Suprapubic skin (tissue), 4 donors: Measurements from ENCODE around the gene SHROOM2. TPM values are rescaled to one million over a fixed set of nuclear protein-coding genes. Genes with fewer than 3 reads are reported as not detected.

Experiments used
- DNase-seq, 2 donors: peaks; one replicate each; pipeline ENCODE4 v3.0.0-alpha.2; 2019; ENCODE audit warnings: low spot score in 2 of 2
- H3K27ac ChIP-seq: fragments of 200-600 bp; sonication (generic); one replicate; pipeline ENCODE4 v1.5.1; 2019
- H3K27me3 ChIP-seq: fragments of 200-600 bp; sonication (generic); one replicate; pipeline ENCODE4 v1.5.1; 2019
- H3K36me3 ChIP-seq: fragments of 200-600 bp; sonication (generic); one replicate; pipeline ENCODE4 v1.5.1; 2019
- H3K4me1 ChIP-seq: fragments of 200-600 bp; sonication (generic); one replicate; pipeline ENCODE4 v1.5.1; 2019
- H3K4me3 ChIP-seq: fragments of 200-600 bp; sonication (generic); one replicate; pipeline ENCODE4 v1.5.1; 2019; ENCODE audit warnings: mild to moderate bottlenecking
- H3K9me3 ChIP-seq: fragments of 200-600 bp; sonication (generic); one replicate; pipeline ENCODE4 v1.5.1; 2019
- CTCF ChIP-seq, 2 donors: fragments of 200-600 bp in 1 of 2; fragments of 450-650 bp in 1 of 2; sonication (generic) in 1 of 2; IDR thresholded peaks; one replicate each; pipeline ENCODE4 v1.5.1; 2016 to 2019; ENCODE audit warnings: antibody characterized with exemption in 2 of 2, mild to moderate bottlenecking in 1 of 2, moderate library complexity in 1 of 2
- EP300 ChIP-seq: sonication (generic); formaldehyde crosslinking; IDR thresholded peaks from one replicate; pipeline ENCODE4 v1.6.1; 2017; ENCODE audit warnings: antibody characterized with exemption
- POLR2A ChIP-seq, 2 donors: fragments of 450-650 bp; IDR thresholded peaks; one replicate each; pipeline ENCODE4 v1.6.1; 2017; ENCODE audit warnings: antibody characterized with exemption in 2 of 2, mild to moderate bottlenecking in 2 of 2, moderate library complexity in 2 of 2
- POLR2AphosphoS5 ChIP-seq, 3 donors: sonication (generic); formaldehyde crosslinking; IDR thresholded peaks; one replicate each; pipeline ENCODE4 v1.6.1; 2017; ENCODE audit warnings: antibody characterized with exemption in 3 of 3
- WGBS: methylation state at CpG from one replicate; pipeline ENCODE4 v1.1.5; 2018; 5-methylcytosine and 5-hydroxymethylcytosine counted together
- total RNA-seq, 4 donors: library from RNA; depleted of rRNA; stranded (reverse); fragments of >200 nt; gene quantifications; one replicate each; pipeline ENCODE4 v1.1.0, GENCODE V29; 2016

Gene SHROOM2
- total RNA-seq, 4 donors from 2014 or later, result 10.7 to 16.7 (median 11.8) TPM

- H3K36me3 ChIP-seq, result peaks cover 12% of the 10 kb centered on the region
- WGBS, result 92% methylated on average over 5 of the region's 5 CpGs
- H3K27me3 ChIP-seq, result no peaks in the 10 kb centered on the region
- TF ChIP-seq POLR2A (IDR thresholded peaks at IDR 0.05) (no peak), EP300 (no peak), POLR2AphosphoS5 (IDR thresholded peaks at IDR 0.05) (no peak), CTCF (IDR thresholded peaks at IDR 0.05) (no peak)
- H3K4me1 ChIP-seq, result no peaks in the 10 kb centered on the region
- no peaks in the 10 kb centered on the region for H3K9me3 ChIP-seq
- DNase-seq, result no peak
- no peak overlapping the region for H3K4me3 ChIP-seq
- H3K27ac ChIP-seq, result no peak overlapping the region
Measured at GRCh38 chrX:9943420-9943819, 157.2 kb downstream of the SHROOM2 start.

- WGBS, result 81% methylated on average over 10 of the region's 10 CpGs
- no peaks in the 10 kb centered on the region for H3K4me1 ChIP-seq
- peaks cover 7% of the 10 kb centered on the region for H3K36me3 ChIP-seq
- DNase-seq, result no peak
- no peaks in the 10 kb centered on the region for H3K9me3 ChIP-seq
- no peak overlapping the region for H3K4me3 ChIP-seq
- no peaks in the 10 kb centered on the region for H3K27me3 ChIP-seq
- H3K27ac ChIP-seq, result no peak overlapping the region
- TF ChIP-seq CTCF (IDR thresholded peaks at IDR 0.05) (no peak), POLR2AphosphoS5 (IDR thresholded peaks at IDR 0.05) (no peak), POLR2A (IDR thresholded peaks at IDR 0.05) (no peak), EP300 (no peak)
Measured at GRCh38 chrX:9947131-9947794, 161.0 kb downstream of the SHROOM2 start.

GRCh38 chrX:9948406-9948805 lies 162.2 kb downstream of the SHROOM2 start:
- TF ChIP-seq POLR2A (IDR thresholded peaks at IDR 0.05), result no peak
- TF ChIP-seq EP300, result no peak
- Histone ChIP-seq H3K4me3 (no peak overlapping the region), H3K9me3 (no peaks in the 10 kb centered on the region), H3K27me3 (no peaks in the 10 kb centered on the region), H3K36me3 (peaks cover 7% of the 10 kb centered on the region), H3K4me1 (no peaks in the 10 kb centered on the region), H3K27ac (no peak overlapping the region)
- no peak for DNase-seq
- 68% methylated on average over 9 of the region's 9 CpGs for WGBS

- Histone ChIP-seq H3K27ac (no peak overlapping the region), H3K4me3 (no peak overlapping the region), H3K9me3 (no peaks in the 10 kb centered on the region), H3K36me3 (no peaks in the 10 kb centered on the region), H3K4me1 (no peaks in the 10 kb centered on the region), H3K27me3 (no peaks in the 10 kb centered on the region)
- TF ChIP-seq CTCF (IDR thresholded peaks at IDR 0.05), result no peak
- TF ChIP-seq POLR2A (IDR thresholded peaks at IDR 0.05), result no peak
- TF ChIP-seq POLR2AphosphoS5 (IDR thresholded peaks at IDR 0.05), result no peak
- TF ChIP-seq EP300, result no peak
- DNase-seq, result no peak
- 88% methylated on average over 1 of the region's 1 CpG for WGBS
Measured at GRCh38 chrX:9952300-9952699, 166.1 kb downstream of the SHROOM2 start.

GRCh38 chrX:9953396-9953795 lies 167.2 kb downstream of the SHROOM2 start:
- no peak overlapping the region for H3K27ac ChIP-seq
- 92% methylated on average over 2 of the region's 2 CpGs for WGBS

More at GRCh38 chrX:9953396-9953795, 167.2 kb downstream of the SHROOM2 start:
- no peak overlapping the region for H3K4me3 ChIP-seq
- no peaks in the 10 kb centered on the region for H3K27me3 ChIP-seq
- TF ChIP-seq POLR2A (IDR thresholded peaks at IDR 0.05) (no peak), CTCF (IDR thresholded peaks at IDR 0.05) (no peak), POLR2AphosphoS5 (IDR thresholded peaks at IDR 0.05) (no peak), EP300 (no peak)
- H3K4me1 ChIP-seq, result no peaks in the 10 kb centered on the region
- H3K9me3 ChIP-seq, result no peaks in the 10 kb centered on the region
- no peak for DNase-seq
- H3K36me3 ChIP-seq, result no peaks in the 10 kb centered on the region
